ENCODE data around the gene IL22RA1.
A peak's percentile ranks its signal among the peaks of the same experiment; 100 is the strongest.

IL22RA1 gene

GRCh38 chr1:24189528-24189927 is 46.6 kb upstream of the IL22RA1 start:
- Histone ChIP-seq H3K9ac (ENCODE audit: low read length) (peak overlapping the region; percentile 93), H3K9me2 (replicated peaks; ENCODE audit: insufficient read depth, low read length) (no peaks in the 10 kb centered on the region), H3K9me3 (ENCODE audit: insufficient read depth, low read length) (no peaks in the 10 kb centered on the region), H3K4me2 (ENCODE audit: low read depth, low read length, poor library complexity, severe bottlenecking) (peak overlapping the region; percentile 95), H3K27ac (ENCODE audit: low read depth, low read length) (peak overlapping the region; percentile 100), H3F3A (ENCODE audit: insufficient read depth) (peaks cover 46% of the 10 kb centered on the region), H2AFZ (ENCODE audit: low read depth, low read length, severe bottlenecking) (no peak overlapping the region), H3K27me3 (ENCODE audit: low read length) (no peaks in the 10 kb centered on the region), H4K20me1 (ENCODE audit: low read depth, low read length) (no peaks in the 10 kb centered on the region), H3K79me2 (ENCODE audit: insufficient read depth, low read length) (peaks cover 31% of the 10 kb centered on the region), H3K4me3 (ENCODE audit: insufficient read depth, low read length, poor library complexity, severe bottlenecking) (peak overlapping the region; percentile 37), H3K36me3 (ENCODE audit: low read length) (peaks cover 5% of the 10 kb centered on the region; the same call in 1 of the 2 replicates)
- no peak for TF ChIP-seq CTCF (IDR thresholded peaks at IDR 0.05; ENCODE audit: insufficient read depth, low read length, poor library complexity, severe bottlenecking)
- TF ChIP-seq EZH2phosphoT487 (conservative IDR thresholded peaks at IDR 0.05; ENCODE audit: low read length): no peak

DNA sequence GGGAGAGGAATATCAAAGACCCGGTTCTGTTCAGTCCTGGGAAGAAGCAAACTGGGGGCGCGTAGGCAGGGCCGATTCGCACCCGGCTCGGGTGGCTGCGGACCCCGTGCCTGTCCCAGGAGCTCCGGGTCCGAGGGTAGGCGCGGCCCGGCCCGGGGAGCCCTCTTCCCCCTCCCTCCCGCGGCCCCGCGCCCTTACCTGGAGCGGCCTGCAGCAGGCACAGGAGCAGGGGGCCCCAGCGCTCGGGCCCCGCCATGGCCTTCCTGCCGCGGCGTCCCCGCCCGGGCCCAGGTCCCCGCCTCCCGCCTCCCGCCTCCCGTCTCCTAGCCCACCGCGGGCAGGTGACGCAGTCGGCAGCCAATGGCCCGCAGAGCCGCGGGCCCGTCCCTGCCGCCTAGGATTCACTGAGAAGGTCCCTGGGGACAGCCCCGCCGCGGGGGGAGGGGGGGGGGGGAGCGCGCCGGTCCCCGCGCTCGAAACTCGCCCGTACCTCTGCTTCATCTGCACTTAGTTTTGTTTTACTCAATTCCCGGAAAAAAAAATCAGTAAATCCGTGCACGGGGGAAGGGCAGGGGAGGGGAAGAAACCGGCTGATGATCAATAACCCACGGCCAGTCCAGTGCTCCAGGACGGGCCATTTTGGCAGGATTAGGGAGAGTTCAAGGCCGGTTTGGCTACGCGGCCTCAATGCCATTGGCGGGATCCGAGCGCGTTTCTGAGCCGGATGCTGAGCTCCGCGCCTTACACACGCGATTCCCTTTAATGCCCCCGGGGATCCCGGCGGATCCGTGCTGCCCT is 44.3 kb upstream of the IL22RA1 start, which contains the start of gene IFNLR1:
IFNLR1 (minus strand) TSS at position 297 of the 798 bp plus-strand sequence; CDS start at position 256, 41 bp downstream.
- Histone ChIP-seq H3K9ac (ENCODE audit: low read length) (peak within 1 kb of the TSS; percentile 93), H4K20me1 (ENCODE audit: low read depth, low read length) (no peaks in the 10 kb centered on the region), H2AFZ (ENCODE audit: low read depth, low read length, severe bottlenecking) (no peak within 1 kb of the TSS), H3K36me3 (ENCODE audit: low read length) (peaks cover 7% of the 10 kb centered on the region; the same call in 1 of the 2 replicates), H3K9me2 (replicated peaks; ENCODE audit: insufficient read depth, low read length) (no peaks in the 10 kb centered on the region), H3K79me2 (ENCODE audit: insufficient read depth, low read length) (peaks cover 54% of the 10 kb centered on the region), H3K4me2 (ENCODE audit: low read depth, low read length, poor library complexity, severe bottlenecking) (peak within 1 kb of the TSS; percentile 95), H3K9me3 (ENCODE audit: insufficient read depth, low read length) (no peaks in the 10 kb centered on the region), H3K4me3 (ENCODE audit: insufficient read depth, low read length, poor library complexity, severe bottlenecking) (peak within 1 kb of the TSS; percentile 99), H3K27ac (ENCODE audit: low read depth, low read length) (peak within 1 kb of the TSS; percentile 100), H3F3A (ENCODE audit: insufficient read depth) (peaks cover 43% of the 10 kb centered on the region), H3K27me3 (ENCODE audit: low read length) (no peaks in the 10 kb centered on the region)
- TF ChIP-seq CTCF (IDR thresholded peaks at IDR 0.05; ENCODE audit: insufficient read depth, low read length, poor library complexity, severe bottlenecking) (no peak), EZH2phosphoT487 (conservative IDR thresholded peaks at IDR 0.05; ENCODE audit: low read length) (no peak)

DNA sequence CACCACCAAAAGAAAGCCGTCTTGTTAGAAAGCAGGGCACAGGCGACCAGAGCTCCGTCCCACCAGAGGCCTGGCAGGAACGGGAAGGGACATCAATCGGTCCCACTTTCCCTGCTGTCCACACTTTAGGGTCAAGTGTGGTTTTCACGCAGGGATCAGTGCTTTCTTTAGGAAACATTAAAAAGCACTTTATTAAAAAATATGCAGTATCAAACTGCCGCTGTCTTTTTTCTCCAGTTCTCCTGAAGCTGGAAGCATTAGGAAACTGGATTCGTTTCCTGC is 43.7 kb upstream of the IL22RA1 start:
- no peak overlapping the region for H2AFZ ChIP-seq (ENCODE audit: low read depth, low read length, severe bottlenecking)
- H3K9me3 ChIP-seq (ENCODE audit: insufficient read depth, low read length): no peaks in the 10 kb centered on the region
- peak overlapping the region; percentile 93 for H3K9ac ChIP-seq (ENCODE audit: low read length)
- H4K20me1 ChIP-seq (ENCODE audit: low read depth, low read length): no peaks in the 10 kb centered on the region; the same call in 1 of the 2 replicates
- no peaks in the 10 kb centered on the region for H3K27me3 ChIP-seq (ENCODE audit: low read length)
- H3K9me2 ChIP-seq (replicated peaks; ENCODE audit: insufficient read depth, low read length): no peaks in the 10 kb centered on the region
- peaks cover 38% of the 10 kb centered on the region for H3F3A ChIP-seq (ENCODE audit: insufficient read depth)
- TF ChIP-seq EZH2phosphoT487 (conservative IDR thresholded peaks at IDR 0.05; ENCODE audit: low read length): no peak
- H3K4me3 ChIP-seq (ENCODE audit: insufficient read depth, low read length, poor library complexity, severe bottlenecking): peak overlapping the region; percentile 99
- peak overlapping the region; percentile 100 for H3K27ac ChIP-seq (ENCODE audit: low read depth, low read length)
- peak overlapping the region; percentile 95 for H3K4me2 ChIP-seq (ENCODE audit: low read depth, low read length, poor library complexity, severe bottlenecking)
- H3K36me3 ChIP-seq (ENCODE audit: low read length): peaks cover 8% of the 10 kb centered on the region; the same call in 1 of the 2 replicates
- H3K79me2 ChIP-seq (ENCODE audit: insufficient read depth, low read length): peaks cover 60% of the 10 kb centered on the region
